ENCODE data around the gene ABLIM1. TPM values are rescaled to one million over a fixed set of nuclear protein-coding genes. Genes with fewer than 3 reads are reported as not detected.

ABLIM1 gene
- total RNA-seq, 4 donors from 2014 or later: 56.9 to 108 (median 96.1) TPM

GRCh38 chr10:114593240-114593792, 64.8 kb downstream of the ABLIM1 start:
- TF ChIP-seq POLR2A (IDR thresholded peaks at IDR 0.05) (no peak), POLR2AphosphoS5 (IDR thresholded peaks at IDR 0.05) (no peak), EP300 (IDR thresholded peaks at IDR 0.05; ENCODE audit: low read depth) (no peak), CTCF (IDR thresholded peaks at IDR 0.05) (no peak)
- DNase-seq: no peak
- Histone ChIP-seq H3K27me3 (no peaks in the 10 kb centered on the region), H3K9me3 (no peaks in the 10 kb centered on the region), H3K4me1 (no peaks in the 10 kb centered on the region), H3K36me3 (no peaks in the 10 kb centered on the region), H3K4me3 (no peak overlapping the region), H3K27ac (no peak overlapping the region)
- in situ Hi-C loops (cut with MboI; ENCODE audit: low pct_ligation_motif_present in 1 of 4, low pct_unique_long_range_greater_than_20kb in 1 of 4, low sequenced_read_pairs in 3 of 4): no loop called here
- intact Hi-C loops (cut with DNase I; ENCODE audit: low total_unique reads): no loop called here

- in situ Hi-C loops (cut with MboI; ENCODE audit: low pct_ligation_motif_present in 1 of 4, low pct_unique_long_range_greater_than_20kb in 1 of 4, low sequenced_read_pairs in 3 of 4): no loop called here
- H3K36me3 ChIP-seq: no peaks in the 10 kb centered on the region
- H3K9me3 ChIP-seq: no peaks in the 10 kb centered on the region
- no peak for DNase-seq
- no peaks in the 10 kb centered on the region for H3K27me3 ChIP-seq
- no peak overlapping the region for H3K4me3 ChIP-seq
- intact Hi-C loops (cut with DNase I; ENCODE audit: low total_unique reads): no loop called here
- TF ChIP-seq CTCF (IDR thresholded peaks at IDR 0.05) (no peak), POLR2AphosphoS5 (IDR thresholded peaks at IDR 0.05) (no peak), POLR2A (IDR thresholded peaks at IDR 0.05) (no peak), EP300 (IDR thresholded peaks at IDR 0.05; ENCODE audit: low read depth) (no peak)
- no peaks in the 10 kb centered on the region for H3K4me1 ChIP-seq
- H3K27ac ChIP-seq: no peak overlapping the region
Measured at GRCh38 chr10:114590993-114591392, 67.1 kb downstream of the ABLIM1 start.

- WGBS, 2 donors (ENCODE audit: low coverage in 1 of 2): 79 to 90% methylated on average over 1 to 2 of the region's 2 CpGs
- Histone ChIP-seq H3K27me3 (no peaks in the 10 kb centered on the region), H3K27ac (no peak overlapping the region), H3K36me3 (no peaks in the 10 kb centered on the region), H3K9me3 (no peaks in the 10 kb centered on the region), H3K4me1 (no peaks in the 10 kb centered on the region), H3K4me3 (no peak overlapping the region)
- TF ChIP-seq EP300 (IDR thresholded peaks at IDR 0.05; ENCODE audit: low read depth) (no peak), POLR2AphosphoS5 (IDR thresholded peaks at IDR 0.05) (no peak), CTCF (IDR thresholded peaks at IDR 0.05) (no peak), POLR2A (IDR thresholded peaks at IDR 0.05) (no peak)
- in situ Hi-C loops (cut with MboI; ENCODE audit: low pct_ligation_motif_present in 1 of 4, low pct_unique_long_range_greater_than_20kb in 1 of 4, low sequenced_read_pairs in 3 of 4): no loop called here
- DNase-seq: no peak
- intact Hi-C loops (cut with DNase I; ENCODE audit: low total_unique reads): no loop called here
Measured at GRCh38 chr10:114584419-114584818, 73.7 kb downstream of the ABLIM1 start.

GRCh38 chr10:114581071-114581470, 77.0 kb downstream of the ABLIM1 start:
- no peak overlapping the region for H3K4me3 ChIP-seq
- H3K27me3 ChIP-seq: no peaks in the 10 kb centered on the region
- TF ChIP-seq POLR2AphosphoS5 (IDR thresholded peaks at IDR 0.05): no peak
- no peak for TF ChIP-seq POLR2A (IDR thresholded peaks at IDR 0.05)
- TF ChIP-seq EP300 (IDR thresholded peaks at IDR 0.05; ENCODE audit: low read depth): no peak
- TF ChIP-seq CTCF (IDR thresholded peaks at IDR 0.05): no peak
- no peaks in the 10 kb centered on the region for H3K9me3 ChIP-seq
- H3K4me1 ChIP-seq: no peaks in the 10 kb centered on the region
- H3K27ac ChIP-seq: no peak overlapping the region
- in situ Hi-C loops (cut with MboI; ENCODE audit: low pct_ligation_motif_present in 1 of 4, low pct_unique_long_range_greater_than_20kb in 1 of 4, low sequenced_read_pairs in 3 of 4): no loop called here
- intact Hi-C loops (cut with DNase I; ENCODE audit: low total_unique reads): no loop called here
- no peak for DNase-seq
- no peaks in the 10 kb centered on the region for H3K36me3 ChIP-seq
- 74 to 91% methylated on average over 1 of the region's 1 CpG for WGBS, 2 donors (ENCODE audit: low coverage in 1 of 2)

Data from transverse colon (tissue), 4 donors.